Muscle of arm (tissue), 12 donors: ENCODE results near the gene KIF12. TPM values are rescaled to one million over a fixed set of nuclear protein-coding genes. Genes with fewer than 3 reads are reported as not detected.

Experiments
- DNase-seq: peaks from one replicate; pipeline ENCODE4 v3.0.0-alpha.2; 2013
- polyA plus RNA-seq, 12 donors: library from polyadenylated mRNA; unstranded; fragments of 120-200 nt; gene quantifications; one replicate each; pipeline ENCODE4 v1.2.1, GENCODE V29; 2013; ENCODE audit not compliant: insufficient read length in 12 of 12

The KIF12 gene
- polyA plus RNA-seq, 12 donors, result 0.17 to 21.0 (median 0.68) TPM; not detected in 2

DNA sequence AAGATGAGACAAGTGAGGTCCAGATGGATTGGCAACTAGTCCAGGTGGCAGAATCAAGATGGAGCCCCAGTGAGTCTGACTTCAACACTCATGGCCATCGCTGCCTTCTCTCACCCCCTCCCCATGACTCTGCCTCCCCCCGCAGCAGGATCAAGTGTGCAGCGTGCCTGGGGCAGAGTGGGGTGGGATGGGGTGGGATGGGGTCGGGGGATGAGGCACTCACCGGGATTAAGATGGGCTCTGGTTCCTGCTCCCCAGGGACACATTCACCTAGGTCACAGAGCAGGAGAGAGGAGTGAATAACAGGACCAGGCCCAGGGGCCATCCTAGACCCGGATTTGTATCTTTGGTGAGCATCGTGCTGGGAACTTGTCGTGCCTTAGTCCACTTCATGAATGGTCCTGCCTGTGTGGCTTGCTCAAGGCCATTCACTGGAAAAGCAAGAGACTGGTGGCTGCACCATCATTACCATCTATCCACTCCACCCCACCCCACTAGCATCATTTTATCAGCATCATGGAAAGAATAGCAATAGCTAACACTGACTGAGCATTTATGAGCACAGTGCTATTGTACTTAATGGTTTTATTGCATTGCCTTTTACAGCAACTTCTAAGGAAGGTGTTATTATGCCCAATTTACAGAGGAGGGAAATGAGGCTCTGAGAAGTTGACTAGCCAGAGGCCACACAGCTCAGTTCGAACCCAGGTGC, 29.5 kb downstream of the KIF12 start:
- DNase-seq, result no peak

DNA sequence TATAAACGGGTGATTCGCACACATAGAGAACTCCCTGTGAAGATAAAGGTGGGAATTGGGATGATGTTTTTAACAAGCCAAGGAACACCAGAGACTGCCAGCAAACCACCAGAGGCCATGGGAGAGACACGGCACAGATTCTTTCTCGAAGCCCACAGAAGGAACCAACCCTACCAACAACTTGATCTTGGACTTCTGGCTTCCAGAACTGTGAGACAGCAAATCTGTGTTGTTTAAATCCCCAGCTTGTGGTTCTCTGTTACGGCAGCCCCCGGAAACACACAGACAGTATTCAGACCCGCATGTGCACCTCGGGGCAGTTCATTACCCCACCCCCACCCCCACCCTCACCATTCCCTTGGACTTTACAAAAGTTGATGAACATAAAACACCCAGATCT, 33.8 kb downstream of the KIF12 start:
- DNase-seq, result no peak

DNA sequence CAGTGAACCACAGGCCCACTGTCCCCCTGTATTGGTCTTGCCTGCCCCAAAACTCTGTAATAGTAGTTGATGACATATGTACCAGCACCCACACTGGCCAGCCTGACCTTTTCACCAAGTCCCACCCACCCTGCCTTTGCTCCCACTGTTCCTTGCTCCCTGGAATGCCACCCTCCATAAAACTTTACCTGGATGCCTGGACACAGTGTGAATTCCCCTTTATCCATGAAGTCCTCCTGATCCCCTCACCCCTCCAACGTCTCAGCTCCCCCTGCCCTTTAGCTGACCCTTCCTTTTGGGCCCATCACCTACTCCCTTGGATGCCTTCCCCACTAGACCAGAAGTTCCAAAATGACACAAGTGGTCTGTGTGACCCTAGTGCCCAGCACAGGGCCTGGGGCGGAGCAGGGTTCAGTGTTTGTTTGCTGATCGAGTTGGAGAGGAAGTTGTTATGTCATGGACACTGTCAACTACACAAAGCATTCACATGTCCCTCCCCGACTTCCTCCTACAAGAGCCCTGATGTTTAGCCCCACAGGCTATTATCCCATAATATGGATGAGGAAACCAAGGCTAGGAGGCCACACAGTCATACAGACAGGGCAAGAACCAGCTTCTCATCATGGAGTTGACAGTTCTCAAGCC, 37.1 kb downstream of the KIF12 start:
- no peak for DNase-seq

DNA sequence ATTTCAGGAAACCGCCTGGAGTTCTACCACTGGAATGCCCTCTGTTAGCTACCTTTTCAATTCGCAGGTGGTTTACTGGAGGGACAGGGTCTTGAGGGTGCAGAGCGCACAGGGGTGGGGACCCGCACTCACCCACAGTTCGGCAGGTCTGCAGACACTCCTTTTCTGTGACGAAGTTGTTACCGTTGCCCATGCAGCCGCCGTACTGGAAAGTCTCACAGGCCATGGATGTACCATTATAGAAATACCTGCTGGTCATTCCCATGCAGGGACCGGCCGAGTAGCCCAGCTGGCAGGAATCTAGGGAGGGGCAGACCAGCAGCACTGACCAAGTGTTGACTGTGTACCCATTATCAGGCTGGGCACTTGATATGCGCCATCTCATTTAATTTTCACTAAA, 37.8 kb downstream of the KIF12 start:
- no peak for DNase-seq

DNA sequence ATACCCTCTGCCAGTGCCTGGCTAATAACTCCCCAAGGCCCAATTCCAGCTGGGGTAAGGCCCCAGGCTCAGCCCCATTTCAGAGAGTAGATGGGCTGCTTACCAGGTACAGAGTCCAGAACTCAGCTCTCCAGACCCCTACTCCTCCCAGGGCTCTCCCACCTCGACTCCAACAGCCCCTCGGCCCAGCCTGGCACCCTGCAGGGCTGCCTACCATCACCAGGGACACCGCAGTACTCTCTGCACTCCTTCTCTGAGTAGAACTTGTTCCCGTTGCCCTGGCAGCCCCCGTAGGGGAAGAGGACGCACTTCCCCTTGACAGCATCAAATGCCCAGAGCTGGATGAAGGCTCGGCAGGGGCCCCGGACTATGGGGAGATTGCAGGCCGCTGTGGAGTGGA, 38.4 kb downstream of the KIF12 start:
- no peak for DNase-seq

DNA sequence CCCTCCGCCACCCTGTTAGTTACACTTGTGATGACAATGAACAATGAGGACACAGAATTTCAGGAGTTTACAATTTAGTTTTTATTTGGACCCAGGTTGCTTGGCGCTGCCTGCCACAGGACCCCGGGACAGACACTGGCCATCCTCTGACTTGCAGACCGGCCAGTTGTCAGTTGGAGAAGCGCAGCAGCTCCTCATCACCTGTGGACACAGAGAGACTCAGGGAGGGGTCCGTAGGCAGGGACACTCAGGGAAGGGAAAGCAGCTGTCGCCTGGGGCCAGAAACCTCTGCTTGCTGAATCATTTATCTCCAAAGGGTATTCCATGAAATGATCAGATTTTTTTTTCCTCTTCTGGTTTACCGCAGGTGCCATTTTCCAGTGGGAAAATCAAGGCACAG, 39.0 kb downstream of the KIF12 start:
- DNase-seq, result no peak

DNA sequence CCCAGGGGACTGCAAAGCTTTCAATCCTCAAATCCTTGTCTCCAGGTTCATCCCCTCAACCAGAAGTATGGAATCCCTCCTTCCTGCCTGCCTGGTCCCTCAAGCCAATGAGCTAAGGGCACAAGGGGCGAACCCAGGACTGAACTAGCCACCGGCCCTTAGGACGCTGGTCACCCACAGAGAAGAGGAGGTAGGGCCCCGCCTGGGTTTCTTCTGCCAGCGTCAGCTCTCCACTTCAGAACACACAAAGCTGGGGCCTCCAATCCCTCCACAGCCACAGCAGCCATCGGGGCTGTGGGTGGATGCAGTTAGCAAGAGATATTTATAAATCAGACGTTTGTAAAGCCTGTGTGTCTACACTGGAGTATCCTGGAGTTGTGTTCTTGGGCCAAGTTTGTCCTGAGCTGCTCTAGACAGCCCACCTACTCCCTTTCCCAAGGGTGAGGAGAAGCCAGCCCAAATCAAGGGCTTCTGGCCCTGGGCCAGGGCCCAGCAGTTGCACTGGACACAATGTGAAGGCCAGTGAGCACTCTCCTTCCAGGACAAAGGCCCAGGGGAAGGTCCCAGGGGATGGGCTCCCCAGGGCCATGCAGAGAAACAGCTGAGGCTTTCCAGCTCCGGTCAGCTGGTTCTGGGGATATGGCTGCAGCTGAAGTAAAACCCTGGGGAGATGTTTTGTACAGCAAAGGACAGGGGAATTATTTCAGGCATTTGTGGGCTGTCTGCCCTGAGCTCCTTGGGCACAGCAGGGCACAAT, 39.9 kb downstream of the KIF12 start:
- no peak for DNase-seq

DNA sequence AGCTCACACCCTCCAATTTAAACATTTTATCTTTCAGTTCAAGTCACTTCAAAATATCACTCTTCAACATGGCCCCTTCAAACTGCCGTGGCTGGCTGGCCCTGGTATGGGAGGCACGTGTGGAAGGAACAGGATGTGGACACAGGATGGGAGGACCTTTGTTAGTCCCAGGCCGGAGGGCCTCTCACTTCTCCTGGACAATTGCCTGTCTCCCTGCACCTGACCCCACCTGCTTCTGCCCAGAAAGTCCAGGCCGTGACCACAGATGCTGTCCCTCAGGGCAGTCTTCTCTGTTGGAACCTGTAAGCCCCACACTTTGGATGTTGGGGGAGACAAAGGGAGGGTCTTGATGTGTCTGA, 40.4 kb downstream of the KIF12 start:
- DNase-seq, result no peak

DNA sequence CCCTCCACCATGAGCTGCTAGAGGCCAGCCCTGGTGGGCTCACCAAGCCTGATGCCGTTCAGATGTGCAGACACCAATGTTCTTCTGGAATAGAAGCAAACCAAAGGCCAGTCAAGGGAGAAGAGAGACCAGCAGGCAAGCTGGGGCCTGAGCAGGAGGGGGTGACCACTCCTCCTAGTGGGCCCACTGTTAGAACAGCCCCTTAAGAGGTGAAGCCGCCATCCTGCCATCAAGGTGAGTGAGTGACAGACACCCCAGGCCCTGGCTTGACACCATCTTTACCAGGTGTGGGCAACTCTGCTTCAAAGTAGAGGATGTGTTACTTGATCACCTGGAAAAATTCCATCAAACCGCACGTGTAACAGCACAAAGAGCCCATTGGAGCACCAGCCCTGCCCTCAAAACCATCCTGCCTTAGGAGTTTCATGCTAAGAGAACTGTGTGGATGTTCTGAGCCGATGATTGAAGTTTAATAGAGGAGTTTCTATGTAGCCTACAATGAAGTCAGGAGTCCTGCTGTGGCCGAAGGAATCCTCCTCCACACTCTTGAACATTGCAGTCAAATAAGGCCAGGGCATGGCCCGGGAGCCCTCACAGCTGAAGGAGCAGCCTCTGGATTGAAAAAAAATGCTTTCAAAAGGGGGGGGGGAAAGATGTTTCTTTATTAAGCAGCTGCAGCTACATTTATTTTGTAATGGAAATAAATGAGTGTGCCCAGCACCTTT, 41.8 kb downstream of the KIF12 start:
- no peak for DNase-seq

DNA sequence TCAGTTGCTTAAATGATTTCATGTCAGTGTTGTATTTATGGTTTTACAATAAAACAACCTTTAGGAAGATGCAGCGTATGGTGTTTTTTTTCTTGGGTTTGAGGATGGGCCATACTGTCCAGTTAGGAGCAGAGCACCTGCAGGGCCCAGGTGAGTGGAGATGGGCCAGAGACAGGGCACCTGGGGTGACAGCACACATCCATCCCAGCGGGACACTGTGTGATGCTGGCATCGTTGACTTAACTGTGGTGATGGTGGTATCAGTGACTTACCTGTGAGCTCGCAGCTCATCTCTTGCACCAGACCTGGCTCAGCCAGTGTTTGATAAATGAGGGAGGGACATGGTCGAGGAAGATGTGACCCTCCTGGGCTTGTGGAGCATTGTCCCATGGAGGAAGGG, 42.6 kb downstream of the KIF12 start:
- no peak for DNase-seq

DNA sequence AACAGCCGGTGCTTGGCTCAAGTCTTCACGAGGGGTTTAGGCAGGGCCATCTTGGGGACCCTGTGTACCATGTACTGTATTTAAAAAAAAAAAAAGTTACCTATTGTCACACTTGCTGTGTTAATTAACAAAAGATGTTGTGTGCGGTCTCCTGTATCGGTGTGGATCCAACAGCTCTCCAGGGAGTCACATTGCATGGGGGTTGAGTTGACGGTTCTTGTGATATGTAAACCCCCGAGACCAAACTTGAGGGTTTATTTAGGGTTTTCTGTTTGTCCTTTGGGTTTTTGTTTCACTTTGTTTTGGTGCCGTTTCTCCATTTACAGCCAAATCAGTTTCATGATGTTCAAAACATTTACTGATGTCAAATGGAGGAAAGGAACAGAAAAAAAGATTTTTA, 43.2 kb downstream of the KIF12 start:
- DNase-seq, result no peak

DNA sequence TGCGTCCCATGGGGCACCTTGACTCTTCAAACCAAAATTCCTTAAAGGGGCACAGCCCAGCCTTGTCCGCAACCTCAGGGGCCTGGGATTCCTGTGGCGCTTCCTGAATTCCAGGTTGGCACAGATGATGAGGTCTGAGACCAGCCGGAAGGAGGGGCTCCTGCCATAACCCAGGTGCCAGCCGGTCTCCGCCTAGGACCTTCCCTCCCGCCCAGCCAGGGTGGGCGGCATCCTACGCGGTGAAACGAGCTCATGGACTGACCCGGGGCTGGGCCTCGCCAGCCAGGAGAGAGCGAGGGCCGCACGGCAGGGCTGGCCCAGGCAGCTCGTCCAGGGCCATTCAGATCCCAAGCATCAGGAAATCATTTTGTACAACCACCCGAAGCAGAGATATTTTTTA, 44.0 kb downstream of the KIF12 start:
- DNase-seq, result no peak

DNA sequence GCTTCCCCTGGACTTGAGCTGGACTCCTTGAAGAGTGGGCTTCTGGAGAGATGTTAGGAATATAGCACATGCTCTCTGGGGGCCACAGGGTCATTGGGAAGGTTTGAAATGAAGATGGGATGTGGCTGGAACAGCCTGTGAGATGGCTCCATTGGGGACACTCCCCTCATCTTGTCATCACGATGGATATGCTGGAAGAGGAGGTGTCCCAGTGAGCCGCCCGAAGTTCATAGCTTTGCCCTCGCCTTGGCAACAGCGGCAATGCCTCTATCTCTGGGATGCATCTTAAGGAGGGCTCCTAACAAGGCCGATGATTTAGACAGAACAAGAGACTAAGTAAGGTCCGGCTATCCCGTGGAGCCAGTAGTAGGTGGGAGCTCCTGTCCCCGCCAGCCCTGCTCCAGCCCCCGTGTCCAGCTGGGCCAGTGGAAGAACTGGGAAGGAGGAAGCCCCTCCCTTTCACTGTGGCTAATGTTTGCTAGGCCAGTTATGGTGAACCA, 44.9 kb downstream of the KIF12 start:
- DNase-seq, result no peak

DNA sequence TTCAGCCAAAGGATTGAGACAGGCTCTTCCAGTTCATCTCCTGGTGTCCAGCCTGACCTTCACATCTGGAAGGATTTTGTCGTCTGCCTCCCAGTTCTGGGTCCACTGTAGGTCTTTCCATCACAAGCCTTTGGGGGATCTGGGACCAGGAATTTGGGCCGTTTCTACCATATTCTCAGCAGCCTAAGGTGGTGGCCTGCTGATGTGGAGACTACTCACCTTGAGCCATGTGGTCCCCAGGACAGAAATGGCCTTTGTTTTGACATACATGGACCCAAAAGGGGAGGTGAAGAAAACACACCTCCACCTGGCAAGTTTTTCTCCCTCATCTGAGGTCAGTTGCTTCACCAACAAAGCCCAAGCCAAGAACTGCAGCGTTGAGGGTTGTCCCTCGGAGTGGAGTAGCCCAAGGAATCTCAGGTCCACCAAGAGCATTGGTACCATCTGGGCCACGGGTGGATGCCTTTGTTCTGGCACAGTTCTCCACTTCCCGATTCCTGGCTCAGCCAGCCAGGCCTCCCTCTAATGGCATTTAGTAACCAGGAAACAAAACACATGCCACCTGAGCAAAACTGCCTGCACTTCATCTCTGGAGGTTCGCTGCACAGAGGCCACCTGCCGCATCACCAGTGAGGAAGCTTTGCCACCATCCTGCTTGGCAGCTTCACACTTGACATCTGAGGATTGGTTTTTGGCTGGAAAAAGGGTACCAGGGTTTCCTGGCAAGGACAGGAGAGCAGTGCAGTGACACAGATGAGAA, 45.7 kb downstream of the KIF12 start:
- DNase-seq, result no peak

DNA sequence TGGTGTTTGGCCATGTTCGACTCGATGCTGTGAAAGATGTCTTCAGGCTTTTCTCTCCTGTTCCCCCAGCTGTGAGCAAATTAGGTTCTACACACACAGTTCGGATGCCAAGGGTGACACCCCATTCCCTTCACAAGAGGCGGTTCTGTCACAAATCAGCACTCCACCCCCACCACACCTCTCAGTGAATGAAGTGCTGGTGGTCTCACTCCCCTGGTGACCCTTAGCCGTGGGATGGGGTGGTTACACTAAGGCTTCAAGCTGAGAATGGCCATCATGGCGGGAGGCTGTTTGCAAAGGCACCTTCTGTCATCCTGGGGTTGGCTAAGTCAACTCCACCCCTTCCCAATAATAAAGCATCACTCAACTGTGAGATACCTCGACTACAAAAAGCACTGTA, 47.4 kb downstream of the KIF12 start:
- no peak for DNase-seq

DNA sequence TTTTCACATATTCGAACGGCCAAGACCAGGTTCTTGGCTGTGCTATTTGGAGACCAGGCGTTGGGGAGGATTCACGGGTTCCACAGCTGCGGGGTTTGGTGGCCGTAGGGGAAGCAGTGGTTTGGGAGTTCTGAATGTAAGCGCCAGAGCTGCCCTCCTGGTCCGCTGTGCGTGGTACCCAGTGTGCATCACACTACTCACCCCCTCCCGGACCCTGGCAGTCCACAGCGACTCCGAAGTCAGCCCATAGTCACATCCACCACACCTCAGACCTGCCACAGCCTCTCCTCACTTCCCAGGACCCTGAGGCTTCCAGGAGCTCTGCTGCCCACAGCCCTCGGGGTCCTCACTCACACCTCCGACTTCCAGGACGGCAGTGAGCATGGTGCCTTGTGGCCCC, 47.8 kb downstream of the KIF12 start:
- DNase-seq, result no peak

DNA sequence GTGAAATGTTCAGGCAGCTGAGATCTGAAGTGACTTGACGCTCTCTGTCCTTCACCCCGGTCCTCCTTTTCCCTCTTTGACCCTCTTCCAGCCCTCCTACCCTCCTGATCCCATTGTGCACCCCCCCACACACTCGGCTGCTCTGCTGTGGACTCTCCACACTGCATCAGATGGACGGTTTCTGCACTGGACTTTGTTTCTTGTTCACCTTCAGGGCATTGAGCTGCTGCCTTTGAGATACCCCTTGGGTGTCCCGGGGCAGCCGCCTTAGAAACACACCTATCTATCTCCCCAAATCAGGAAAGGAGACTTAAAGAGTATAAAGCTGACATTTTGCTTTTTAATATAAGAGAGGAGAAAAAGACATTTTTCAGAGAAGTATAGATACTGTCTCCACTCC, 48.4 kb downstream of the KIF12 start:
- no peak for DNase-seq

DNA sequence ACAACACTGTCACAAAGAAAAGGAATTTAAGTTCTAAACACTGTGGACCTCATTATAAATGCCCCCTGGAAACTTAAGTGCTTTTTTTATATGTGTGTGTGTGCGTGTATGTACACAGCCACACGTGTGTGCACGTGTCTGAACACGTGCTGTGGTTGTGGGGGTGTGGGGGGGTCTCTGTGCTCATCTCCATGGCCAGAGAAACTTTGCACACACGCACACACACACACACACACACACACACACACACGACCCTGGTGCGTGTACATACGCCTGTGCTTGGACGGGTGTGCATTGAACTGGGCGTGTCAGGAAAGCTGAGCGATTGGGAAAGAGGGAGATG, 48.9 kb downstream of the KIF12 start:
- no peak for DNase-seq

DNA sequence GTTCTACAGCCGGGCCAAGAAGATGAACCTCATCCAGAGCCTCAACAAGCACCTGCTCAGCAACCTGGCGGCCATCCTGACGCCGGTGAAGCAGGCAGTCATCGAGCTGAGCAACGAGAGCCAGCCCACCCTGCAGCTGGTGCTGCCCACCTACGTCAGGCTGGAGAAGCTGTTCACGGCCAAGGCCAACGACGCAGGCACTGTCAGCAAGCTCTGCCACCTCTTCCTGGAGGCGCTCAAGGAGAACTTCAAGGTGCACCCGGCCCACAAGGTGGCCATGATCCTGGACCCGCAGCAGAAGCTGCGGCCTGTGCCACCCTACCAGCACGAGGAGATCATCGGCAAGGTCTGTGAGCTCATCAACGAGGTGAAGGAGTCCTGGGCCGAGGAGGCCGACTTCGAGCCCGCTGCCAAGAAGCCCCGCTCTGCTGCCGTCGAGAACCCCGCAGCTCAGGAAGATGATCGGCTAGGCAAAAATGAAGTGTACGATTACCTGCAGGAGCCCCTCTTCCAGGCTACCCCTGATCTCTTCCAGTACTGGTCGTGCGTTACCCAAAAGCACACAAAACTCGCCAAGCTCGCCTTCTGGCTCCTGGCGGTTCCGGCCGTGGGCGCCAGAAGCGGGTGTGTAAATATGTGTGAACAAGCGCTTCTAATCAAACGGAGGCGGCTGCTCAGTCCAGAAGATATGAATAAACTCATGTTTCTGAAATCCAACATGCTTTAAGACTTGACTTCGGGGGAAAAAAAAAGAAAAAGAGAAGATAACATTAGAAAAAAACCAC, 49.5 kb downstream of the KIF12 start:
- no peak for DNase-seq

DNA sequence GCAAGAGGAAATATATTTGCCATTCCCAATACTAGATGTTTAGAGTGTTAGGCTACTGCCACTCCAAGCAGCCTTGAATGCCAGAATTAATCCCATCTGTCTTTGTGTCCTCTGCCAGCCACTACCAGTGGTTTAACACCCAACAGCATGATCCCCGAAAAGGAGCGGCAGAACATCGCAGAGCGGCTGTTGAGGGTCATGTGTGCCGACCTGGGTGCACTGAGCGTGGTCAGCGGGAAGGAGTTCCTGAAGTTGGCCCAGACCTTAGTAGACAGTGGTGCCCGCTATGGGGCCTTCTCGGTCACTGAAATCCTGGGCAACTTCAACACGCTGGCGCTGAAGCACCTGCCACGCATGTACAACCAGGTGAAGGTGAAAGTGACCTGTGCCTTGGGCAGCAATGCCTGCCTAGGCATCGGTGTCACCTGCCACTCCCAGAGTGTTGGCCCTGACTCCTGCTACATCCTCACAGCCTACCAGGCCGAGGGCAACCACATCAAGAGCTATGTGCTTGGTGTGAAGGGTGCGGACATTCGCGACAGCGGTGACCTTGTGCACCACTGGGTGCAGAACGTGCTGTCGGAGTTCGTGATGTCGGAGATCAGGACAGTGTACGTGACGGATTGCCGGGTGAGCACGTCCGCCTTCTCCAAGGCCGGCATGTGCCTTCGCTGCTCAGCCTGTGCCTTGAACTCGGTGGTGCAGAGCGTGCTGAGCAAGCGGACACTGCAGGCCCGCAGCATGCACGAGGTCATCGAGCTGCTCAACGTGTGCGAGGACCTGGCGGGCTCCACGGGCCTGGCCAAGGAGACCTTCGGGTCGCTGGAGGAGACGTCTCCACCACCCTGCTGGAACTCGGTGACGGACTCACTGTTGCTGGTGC, 50.3 kb downstream of the KIF12 start:
- DNase-seq, result no peak
